HUDEP-2 (cell line): Measurements from ENCODE around the gene MRPS7.
"Not testable (repeated sequence)": the region's sequence is repeated elsewhere in the genome, so short reads cannot be mapped to it uniquely, and the experiment has no call there.

Source experiments
- DNase-seq, 76 experiments: peaks; one replicate each; lab custom pipeline; 2025; ENCODE audit not compliant: unreplicated experiment in 76 of 76; lab: John Stamatoyannopoulos, UW

The MRPS7 gene

DNA sequence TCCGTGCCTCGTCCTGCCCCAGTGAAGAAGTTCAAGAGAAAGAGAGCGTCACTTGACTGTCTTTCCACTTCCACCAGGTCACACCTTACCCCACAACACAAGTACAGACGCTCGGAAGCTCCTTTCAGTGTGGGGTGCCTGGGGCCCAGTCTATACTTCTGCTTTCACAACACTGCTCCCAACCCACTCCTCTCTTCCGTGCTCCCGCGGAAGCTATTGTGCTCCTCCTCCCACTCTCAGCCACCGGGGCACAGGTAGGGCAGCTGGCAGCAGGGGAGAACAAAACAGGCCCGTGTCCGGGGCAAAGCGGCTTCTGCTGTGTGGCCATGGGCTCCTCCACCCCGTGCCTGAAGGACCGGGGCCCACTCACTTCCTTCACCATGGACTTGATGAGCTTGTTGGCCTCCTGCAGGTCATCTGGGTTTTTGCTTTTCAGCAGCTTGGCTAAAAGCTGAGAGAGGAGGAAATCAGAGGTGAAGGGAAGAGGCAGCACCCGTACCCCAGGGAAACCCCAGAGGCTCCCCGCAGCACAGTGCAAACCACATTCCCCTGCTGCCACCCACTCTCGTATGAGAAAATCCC lies 19.1 kb upstream of the MRPS7 start:
- no peak for DNase-seq

DNA sequence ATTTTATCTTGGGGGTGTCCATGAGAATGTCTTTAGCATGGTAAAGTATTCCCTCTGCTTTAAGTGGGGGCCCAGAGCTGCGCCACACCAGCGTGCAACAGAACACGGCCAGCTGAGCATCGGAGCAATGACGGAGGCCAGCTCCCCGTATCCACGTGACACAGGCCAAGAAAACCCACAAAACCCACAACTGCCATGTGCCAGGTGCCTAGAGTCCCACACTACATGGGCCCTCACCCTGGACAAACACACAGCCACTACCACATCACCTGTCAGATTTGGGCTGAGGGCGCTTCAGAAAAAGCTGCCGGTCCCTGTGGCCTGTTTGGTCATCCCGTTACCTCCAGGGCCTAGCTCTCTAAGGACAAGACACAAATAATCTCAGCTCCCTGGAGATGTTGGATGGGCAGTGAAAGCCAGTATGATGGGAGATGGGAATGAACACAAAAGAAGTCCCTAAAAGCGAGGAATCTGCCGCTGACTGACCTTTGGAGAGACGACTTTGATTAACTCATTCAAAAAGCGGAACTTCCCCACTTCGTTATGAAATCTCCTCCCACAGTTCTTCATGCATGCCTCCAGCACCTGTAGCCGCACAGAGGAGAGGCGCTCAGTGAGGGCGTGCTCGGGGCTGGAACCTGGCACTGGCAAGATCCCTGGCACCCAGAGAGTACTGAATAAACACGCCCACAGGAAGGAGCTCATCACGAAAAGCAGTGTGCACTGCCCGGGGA lies 17.4 kb upstream of the MRPS7 start:
- DNase-seq = no peak

DNA sequence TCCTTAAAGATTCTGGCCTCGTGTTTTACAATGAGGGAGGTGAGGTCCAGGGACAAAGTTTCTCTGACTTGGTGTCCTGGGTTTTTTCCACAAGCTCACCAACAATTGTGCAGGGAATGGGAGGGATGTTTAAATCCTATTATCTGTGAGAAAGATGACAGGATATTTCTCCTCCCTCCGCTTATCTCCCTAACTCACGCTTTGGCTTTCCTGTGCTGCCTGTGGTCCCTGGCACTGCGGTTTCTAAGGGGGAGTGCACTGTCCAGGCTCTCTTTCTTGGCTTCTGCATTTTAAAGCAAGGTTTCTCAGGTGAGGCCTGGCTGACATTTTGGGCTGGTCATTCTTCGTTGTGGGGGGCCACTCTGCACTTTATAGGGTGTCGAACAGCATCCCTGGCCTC lies 16.7 kb upstream of the MRPS7 start:
- DNase-seq = no peak

GRCh38 chr17:75246404-75246803 lies 15.3 kb upstream of the MRPS7 start:
- DNase-seq = no peak

DNA sequence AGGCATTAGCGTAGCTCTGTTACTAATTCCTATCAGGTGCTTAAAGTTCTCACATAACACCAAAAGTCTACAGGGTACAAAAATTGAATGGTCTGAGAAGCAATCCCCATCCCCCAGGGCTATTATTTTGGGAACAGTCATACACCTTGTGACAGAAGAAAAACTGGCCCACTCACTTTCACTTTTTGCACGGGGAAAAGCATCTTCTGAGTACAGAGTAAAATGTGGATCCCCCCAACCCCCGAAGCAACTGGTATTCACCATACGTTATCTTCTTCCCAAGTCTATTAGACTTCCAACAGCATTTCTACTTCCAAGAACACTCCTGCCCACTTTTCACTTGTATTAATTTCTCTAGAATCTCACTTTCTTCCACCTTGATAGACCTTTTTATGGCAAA lies 12.1 kb upstream of the MRPS7 start:
- no peak for DNase-seq

DNA sequence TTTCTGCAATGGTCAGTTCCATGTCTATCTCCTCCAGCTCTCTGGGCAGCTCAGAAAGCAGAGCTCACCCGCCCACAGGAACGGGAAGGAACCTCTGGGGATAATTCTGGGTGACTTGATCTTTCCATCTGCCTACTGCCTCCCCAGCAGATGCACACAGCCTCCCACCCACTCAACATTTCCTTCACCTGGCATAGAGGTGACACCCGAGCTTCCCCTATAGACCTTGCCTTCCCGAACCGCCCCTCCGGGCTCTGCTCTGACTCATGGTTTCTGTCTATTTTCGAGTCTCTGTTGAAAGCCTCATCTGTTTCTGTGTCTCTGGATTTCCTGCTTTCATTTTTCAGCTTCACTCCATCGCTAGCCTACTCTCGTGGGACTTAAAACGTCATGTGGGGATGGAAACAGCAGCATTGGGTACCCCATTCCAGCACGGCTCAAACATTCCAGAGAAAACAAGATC lies 11.6 kb upstream of the MRPS7 start:
- DNase-seq = no peak

GRCh38 chr17:75252039-75252816 lies 9.5 kb upstream of the MRPS7 start:
- DNase-seq = no peak

DNA sequence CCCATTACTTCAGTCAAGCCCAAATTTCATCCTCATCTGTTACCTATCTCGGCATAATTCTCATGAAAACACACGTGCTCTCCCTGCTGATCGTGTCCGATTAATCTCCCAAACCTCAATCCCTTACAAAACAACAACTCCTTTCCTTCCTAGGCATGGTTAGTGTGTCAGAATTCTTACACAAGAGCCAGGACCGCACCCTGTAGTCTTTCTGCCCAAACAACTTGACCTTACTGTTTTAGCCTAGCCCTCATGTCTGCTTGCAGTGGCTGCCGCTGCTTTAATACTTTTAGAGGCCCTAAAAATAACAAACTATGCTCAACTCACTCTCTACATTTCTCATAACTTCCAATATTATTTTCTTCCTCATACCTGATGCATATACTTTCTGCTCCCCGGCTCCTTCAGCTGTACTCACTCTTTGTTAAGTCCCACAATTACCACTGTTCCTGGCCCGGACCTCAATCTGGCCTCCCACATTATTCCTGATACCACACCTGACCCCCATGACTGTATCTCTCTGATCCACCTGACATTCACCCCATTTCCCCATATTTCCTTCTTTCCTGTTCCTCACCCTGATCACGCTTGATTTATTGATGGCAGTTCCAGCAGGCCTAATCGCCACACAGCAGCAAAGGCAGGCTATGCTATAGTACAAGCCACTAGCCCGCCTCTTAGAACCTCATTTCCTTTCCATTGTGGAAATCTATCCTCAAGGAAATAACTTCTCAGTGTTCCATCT lies 5.6 kb upstream of the MRPS7 start:
- not testable (repeated sequence) for DNase-seq

DNA sequence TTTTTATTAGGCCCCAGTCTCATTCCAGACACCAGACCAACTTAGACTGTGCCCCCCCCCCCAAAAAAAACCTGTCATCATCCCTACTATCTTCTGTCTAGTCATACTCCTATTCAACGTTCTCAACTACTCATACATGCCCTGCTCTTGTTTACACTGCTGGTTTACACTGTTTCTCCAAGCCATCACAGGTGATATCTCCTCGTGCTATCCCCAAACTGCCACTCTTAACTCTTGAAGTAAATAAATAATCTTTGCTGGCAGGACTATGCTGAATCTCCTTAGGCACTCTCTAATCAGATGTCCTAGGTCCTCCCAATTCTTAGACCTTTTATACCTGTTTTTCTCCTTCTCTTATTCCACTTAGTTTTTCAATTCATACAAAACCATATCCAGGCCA lies 4.5 kb upstream of the MRPS7 start:
- not testable (repeated sequence) for DNase-seq

- DNase-seq = peak in 3 of 76 experiments; percentile 25 to 38 (median 34)
Observed at GRCh38 chr17:75260641-75261335, 891 bp upstream of the MRPS7 start.

- peak in 4 of 76 experiments; percentile 6 to 59 (median 53) for DNase-seq
Observed at GRCh38 chr17:75262112-75262606, 480 bp downstream of the MRPS7 start.

- peak in 1 of 76 experiments; percentile 28 for DNase-seq
Observed at GRCh38 chr17:75263055-75263454, 1.4 kb downstream of the MRPS7 start.

DNA sequence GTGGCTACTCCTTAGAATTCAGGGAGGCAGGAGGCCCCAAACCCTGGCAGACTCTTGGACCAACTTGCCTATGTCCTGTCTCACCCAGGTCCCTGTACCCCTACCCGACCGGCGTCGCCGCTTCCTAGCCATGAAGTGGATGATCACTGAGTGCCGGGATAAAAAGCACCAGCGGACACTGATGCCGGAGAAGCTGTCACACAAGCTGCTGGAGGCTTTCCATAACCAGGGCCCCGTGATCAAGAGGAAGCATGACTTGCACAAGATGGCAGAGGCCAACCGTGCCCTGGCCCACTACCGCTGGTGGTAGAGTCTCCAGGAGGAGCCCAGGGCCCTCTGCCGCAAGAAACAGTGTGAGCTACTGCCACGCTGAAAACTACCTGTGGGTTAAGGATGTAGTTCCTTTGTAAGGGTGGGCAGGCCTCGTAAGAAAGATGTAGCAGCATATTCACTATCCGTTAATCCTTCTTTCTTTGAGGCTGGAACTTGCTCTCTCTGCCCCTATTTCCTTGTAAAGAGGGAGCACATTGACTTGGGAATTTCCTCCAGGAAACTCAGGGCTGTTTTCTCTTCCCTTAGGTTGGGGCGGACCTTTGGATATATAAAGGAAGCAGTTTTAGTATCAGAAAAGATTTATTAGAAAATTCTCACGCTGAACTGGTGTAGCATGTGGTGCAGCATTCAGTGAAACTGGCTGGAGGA lies 4.1 kb downstream of the MRPS7 start:
- no peak for DNase-seq

DNA sequence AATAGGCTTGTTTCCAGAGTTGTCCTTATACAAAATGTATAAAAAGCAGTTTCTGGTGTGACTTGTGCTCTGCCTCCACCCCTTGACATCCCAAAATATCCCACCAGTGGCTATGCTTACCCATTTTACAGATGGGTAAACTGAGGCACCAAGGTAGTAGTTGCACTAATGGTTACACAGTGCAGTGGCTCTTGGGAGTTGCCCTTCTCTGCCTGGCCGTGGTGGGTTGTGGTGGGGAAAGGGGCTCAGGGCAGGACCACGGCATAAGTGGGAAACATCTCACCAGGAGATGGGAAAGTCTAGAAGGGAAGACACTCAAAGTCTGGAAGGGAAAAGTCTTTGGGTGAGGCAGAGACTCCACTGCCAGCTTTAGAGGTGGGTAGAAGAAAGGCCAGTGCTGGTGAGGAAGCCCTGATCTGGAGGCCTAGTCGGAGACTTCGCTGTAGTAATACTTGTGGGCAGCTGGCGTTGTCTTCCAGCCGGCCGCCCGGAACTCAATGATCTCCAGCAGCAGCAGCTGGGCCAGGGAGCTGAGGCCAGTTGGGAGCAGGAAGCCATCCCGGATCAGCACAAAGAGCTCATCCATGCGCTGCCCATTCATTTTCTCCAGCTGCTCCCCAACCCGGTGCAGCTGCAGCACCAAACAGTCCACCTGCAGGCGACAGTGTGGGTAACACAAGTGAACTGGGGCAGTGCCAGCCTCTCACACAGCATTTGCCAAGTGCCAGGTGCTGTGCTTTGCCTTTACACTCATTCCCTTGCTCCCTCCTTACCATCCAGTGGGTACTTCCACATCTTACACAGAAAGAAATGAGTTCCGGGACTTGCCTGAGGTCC lies 4.9 kb downstream of the MRPS7 start:
- DNase-seq = no peak

DNA sequence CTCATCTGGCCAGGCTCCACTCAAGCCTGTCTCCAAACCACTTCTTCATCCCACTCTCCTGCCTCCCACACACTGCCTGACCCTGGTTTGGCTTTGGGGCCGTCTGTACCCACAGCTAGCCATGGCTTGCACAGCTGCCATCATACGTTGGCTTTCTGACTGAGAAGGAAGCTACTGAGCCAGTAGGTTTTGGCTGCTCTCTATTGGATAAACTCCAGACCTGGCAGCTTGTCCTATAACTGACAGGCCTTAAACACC lies 5.4 kb downstream of the MRPS7 start:
- DNase-seq = no peak

- DNase-seq = peak in 2 of 76 experiments; percentile 20 to 21
Observed at GRCh38 chr17:75267411-75268232, 5.9 kb downstream of the MRPS7 start.

- no peak for DNase-seq
Observed at GRCh38 chr17:75269844-75270217, 8.2 kb downstream of the MRPS7 start.
